NCI-H526 treated with DMSO at 0.1 percent for 48 hours (cell line): Measurements from ENCODE around the gene DGKG.

ENCODE experiments used
- DNase-seq: peaks from one replicate; lab custom pipeline; 2025; lab: John Stamatoyannopoulos, UW

Gene DGKG

DNA sequence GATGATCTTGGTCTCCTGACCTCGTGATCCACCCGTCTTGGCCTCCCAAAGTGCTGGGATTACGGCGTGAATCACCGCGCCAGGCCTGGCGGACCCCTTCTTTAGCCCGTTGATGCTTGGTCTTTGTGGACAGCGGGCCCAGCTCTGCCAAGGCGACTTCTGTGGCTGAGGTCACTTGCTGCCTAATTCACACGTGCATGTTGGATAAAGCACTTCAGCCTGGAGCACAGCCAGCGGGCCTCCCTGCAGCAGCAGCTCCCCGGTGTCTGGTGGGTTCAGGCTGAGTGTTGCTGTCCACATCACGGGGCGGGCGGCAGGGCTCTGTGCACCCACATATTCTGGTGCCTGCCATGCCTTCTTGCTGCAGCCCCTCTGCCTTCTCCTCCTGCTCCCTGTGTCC, 88.4 kb downstream of the DGKG start:
- no peak for DNase-seq

DNA sequence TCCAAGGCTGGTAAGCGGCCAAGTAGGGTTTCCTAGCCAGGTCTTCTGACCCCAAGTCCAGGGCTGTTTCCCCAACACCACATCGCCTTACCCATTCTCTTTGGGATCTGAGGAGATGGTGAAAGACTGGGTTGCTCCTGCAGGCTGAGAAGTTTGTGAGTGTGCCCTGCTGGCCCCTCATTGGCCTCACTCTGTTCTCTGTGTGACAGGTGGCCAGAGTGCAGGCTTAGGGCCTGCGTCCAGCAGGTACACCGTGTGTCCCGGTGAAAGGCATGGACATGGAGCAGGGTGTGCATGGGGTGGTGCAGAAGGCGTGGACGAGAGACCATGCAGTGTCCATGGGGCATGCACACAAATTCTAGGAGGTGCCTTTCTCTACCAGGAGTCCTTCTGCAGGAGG, 91.3 kb downstream of the DGKG start:
- no peak for DNase-seq

DNA sequence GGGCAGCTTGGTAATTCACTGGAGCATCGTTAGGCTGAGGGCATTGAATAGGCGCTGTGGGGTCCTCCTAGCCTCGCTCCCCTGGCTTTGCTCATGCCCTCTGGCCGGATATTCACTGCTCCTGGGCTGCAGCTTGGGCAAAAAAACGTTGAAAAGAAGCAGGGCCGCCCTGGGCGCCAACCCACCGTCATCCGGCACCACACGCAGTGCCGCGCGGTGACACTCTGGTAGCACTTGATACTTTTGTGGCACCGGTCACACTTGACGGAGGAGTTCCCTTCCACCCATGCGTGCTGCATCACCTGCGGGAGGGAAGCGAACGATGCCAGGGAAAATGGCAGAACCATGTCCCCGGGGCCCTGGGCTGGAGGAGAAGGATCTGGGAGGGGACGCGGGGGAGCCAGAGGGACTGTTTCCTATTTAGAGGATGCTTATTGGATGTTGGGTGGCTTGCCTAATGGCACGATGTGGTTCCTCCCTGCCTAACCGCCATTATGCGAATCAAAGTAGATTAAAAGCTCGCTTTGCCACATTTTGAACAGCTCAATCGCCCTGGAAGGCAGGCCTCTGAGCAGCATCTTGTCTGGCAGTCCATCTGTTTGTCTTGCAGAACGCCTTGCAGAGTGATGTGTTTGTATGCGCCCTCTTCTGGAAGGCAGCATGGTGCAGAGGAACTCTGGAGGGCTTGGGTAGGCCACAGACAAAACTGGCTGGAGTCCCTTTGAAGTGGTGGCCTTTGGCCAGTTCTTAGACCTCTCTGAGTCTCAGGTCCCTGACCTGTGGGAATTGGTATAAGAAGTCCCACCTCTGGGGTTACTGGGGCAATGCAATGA, 93.2 kb downstream of the DGKG start:
- DNase-seq, result no peak

DNA sequence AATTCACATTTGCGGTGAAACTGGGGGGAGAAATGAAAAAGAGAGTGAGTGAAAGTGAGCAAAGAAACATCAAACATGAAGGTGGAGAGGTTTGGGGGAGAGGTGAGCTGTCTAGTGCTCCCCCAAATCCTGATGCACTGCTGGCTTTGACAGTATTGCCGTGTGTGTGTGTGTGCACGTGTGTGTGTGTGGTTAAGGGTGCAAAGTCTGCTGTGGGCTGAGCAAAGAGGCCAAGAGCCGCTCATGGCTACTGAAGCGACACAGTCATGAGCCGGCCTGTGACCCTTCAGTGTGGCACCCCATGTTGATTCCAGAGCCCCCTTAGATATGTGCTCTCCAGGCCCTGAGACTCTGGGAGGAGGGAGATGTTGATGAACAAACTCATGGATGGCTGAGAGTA, 94.3 kb downstream of the DGKG start:
- no peak for DNase-seq

DNA sequence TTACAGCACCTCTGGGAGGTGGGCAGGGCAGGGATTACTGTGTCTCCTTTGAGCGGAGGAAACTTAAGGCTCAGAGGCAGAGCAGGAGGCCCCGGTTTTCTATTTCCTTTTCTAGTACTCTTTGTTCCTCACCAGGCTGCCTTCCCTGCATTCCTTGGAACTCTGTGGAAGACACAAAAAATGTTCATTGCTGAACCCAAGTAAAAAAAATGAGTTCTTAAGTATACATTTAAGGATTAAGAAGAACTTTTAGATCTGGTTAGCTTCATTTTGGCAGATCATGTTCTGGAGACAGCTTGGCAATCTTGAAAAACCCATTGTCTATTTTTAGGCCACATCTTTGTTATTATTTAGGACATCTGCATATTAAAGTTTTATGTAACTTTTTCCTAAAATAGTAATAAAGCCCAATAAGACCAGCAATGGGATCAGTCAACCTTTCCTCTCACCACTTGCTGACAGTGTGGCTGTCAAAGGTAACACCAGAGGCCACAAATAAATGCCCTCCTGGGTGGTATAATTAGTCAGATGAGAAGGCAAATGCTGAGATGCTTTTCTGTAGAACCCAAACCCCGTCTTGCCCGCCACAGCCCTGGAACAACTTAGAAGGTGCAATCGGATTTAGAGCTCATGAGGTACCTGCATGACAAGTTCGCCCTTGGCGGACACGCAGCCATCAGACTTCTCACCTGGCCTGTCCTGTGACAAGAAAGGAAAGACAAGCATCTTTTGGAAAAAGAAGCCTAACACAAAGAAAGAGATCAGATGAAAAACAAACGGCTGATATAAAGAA, 97.2 kb downstream of the DGKG start:
- no peak for DNase-seq

DNA sequence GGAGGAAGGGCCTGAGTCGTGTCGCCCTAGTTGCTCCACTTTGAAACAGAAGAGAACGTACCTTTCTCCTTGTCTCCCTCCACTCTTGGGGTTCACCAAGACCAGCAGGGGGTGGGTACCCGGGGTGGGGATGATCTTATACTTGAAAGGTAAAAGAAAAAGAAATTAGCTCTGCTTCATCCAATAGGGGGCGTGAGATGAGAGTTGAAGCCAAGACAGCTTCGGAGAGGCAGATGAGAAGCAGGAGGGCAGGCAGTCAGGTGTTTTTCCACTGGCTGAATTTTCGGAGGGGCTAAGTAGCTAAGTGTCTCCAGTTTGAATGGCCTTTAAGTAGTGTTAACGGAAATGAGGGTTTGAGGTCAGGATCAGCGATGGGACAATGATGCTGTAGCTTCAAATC, 100.4 kb downstream of the DGKG start:
- no peak for DNase-seq

DNA sequence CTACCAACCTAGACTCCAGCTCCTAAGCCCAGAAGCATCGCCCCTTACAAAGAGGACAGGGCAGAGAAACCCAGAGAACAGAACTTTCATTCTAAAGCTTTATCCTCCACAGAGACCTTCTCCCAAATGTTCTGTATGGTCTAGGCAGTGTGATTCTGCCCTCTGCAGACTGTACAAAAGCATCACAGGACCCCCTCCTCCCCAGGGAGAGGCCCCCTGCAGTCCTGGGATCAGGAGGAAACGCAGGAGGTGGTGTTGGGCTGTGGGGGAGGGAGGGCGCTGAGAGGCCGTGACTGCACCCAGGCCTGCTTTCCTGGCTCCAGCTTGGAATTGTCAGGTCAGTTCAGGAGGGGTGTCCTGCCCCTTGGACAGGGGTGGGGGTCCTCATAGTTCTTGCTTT, 101.3 kb downstream of the DGKG start:
- DNase-seq, result no peak

DNA sequence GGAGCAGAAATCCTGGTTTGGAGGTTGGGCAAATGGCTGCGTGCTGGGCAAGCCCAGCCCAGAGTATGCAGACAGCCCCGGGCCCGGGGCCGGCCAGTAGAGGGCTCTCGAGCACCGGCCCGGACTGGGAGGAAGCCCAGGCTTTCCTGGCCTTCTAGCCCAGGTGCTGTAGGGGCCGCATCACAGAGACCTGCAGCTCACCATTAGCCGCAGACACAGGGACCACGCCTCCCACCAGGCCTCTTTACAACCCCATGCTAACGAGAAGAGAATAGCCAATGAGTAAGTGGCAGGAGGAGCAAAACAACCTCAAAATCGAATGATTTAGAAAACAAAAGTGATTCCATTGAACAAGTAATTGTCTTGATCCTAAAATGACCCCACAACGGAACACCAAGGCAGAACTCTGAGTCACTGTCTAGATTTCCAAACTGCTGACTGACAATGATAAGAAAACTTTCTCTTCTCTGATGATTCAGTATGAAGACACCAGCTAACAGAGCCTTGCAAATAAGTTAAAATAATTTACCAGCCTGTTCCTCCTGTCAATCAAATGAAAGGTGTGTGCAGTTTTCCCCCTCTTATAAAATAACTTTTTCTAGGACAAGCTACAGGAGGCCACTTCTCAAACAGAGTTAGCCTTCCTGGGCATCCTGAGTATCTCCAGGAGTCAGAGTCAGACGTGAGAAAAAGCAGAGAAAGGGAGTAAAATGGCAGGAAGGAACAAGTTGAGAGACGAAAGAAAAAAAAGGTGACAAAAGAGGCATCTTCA, 102.2 kb downstream of the DGKG start:
- peak; percentile 73 for DNase-seq

DNA sequence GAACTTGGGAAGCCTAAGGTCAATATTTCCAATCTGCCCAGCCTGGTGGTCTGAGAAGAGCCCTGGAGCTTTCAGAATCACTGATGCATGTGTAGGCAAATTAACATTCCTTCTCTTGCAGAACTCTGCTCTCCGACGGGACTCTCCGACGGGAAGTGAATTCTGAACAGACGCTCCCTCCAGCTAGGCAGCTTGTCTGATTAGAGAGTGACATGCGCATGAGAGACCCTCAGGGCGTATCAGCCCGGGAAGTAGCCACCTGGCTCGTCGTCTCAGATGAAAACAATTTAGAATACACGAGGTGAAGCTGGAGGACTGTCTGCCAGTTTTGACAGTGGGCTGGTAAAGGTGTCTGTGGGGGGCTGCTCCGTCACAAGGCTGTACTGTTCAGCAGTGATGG, 103.1 kb downstream of the DGKG start:
- DNase-seq, result peak; percentile 49

DNA sequence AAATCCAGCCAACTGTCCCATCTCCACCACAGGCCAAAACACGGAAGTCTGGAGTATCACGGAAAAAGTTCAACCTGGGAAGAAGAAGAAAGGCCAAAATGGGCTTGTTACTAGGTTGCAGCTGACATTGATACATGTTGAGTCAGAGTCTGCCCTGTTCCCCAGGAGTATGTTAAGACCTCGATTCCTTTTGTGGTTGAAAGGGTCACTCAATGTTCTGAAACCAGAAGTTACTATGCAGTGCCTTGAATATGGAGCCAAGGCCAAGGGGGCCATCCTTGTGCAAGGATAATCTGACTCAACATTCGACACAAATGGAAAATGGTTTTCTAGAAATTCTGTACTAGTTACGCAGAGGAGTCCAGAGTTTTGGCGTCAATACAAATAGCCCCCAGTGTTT, 104.2 kb downstream of the DGKG start:
- DNase-seq, result no peak

DNA sequence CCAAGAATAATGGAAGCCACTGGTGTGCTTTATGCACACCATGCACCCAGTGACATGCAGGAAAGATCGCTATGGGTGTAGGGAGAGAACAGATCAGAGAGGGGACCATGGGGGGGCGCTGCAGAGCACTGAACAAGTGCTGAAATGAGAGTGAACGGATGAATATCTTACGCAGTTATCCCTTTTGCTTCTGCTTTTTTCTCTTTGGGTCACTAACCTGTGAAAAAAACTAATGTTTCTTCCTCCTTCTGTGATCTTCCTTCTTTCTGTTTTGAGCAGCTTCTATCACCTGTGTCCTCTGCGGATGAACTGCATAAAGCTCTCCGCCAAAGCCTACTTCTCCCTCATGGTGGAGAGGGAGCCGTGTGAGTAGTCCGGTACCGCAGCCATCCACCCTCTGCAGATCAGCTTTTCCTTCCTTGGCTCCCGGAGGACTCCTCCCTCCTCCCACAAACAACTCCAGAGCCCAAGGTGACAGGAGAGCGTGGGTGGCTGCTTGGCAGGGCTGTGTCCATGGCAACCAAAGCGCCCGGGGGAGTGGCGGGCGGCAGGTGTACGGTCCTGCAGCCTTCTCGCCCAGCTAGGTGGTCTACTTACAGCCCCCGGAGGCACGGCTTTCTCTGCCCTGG, 106.2 kb downstream of the DGKG start:
- no peak for DNase-seq

DNA sequence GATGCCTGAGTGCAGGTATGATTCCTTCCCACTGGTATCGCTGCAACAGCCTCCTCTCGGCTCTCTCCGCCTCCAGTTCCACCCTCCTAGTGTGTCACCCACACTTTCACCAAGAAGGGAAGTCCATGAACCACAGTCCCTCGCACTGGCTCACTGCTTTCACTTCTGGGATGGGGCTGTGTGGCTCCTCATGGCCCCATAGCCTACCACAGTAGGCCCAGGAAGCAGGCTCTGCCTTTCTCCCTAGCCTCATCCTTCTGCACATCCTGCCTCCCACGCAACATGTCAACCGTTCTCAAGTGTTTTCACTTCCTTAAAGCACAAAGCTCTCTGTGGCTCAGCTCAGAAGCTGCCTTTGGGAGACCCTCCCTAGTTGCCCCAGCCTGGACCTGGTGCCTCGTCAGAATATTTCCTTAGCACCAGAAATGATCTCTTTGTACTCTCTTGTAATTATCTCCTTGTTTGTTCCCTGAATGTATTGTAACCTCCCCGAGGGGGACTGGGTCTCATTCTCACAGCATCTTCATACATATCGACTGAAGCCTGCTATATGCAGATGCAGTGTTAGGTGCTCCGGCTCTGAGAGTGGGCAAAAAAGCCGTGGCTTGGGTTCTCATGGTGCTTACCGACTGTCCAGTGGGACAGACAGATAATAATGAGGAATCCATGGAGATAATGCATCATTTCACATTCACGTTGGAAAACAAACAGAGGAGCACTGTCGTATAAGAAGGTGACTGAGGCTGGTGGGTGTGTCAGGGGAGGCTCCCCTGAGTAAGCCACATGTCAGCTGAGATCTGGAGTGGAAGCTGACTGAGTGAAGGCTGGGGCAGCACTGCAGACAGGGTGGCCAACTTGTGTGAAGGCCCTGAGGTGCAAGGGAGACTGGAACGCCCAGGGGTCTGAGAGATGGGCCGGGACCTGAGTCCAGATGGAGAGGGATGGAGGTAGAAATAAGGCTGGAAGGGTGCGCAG, 107.1 kb downstream of the DGKG start:
- DNase-seq, result no peak

DNA sequence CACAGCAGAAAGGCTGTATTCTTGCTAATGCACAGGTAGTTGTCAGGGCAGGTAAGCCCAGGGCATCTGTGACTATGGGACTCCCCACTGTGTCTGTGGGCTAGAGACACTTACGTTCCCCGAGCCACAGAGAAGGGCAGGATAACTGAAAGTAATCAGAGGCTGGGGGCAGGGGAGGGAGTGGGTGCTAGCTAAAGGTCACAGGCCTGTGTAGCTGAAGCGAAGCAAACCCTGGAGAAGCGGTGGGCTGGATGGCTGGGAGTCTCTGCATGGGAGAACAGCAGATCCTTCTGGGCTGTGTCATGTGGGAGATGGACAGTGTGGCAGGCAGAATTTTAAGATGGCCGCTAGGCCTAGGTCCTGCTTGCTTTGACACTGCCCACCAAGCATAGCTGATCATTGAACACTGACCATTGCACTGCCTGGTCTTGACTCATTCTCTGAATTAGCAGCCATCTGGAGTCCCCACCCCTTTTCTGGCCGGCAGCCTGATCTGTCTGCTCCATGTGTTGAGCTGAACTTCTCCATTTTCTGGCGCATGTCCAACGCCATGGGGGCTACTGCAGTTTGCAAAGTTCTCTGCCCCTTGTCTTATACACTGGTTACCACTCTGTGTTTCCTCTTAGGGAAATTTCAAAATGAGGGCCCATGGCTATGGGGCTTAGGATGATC, 110.0 kb downstream of the DGKG start:
- no peak for DNase-seq

DNA sequence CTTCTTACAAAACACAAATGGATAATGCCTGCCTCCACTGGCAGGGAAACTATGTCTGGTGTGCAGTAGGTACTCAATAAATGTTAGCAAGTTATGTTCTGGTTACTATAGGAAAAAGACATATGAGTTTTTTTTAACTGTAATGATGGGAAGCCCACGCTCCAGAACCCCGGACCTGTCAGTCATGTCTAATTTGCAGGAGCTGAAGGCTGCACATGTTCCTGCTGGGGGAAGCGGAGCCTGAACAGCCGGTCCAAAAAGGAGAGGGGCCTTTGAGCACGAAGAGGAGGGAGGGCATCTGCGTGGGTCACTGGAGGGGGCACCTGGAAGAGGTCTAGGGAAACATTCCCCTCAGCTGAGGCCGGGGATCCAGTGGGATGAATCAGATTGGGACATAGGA, 113.2 kb downstream of the DGKG start:
- DNase-seq, result no peak

DNA sequence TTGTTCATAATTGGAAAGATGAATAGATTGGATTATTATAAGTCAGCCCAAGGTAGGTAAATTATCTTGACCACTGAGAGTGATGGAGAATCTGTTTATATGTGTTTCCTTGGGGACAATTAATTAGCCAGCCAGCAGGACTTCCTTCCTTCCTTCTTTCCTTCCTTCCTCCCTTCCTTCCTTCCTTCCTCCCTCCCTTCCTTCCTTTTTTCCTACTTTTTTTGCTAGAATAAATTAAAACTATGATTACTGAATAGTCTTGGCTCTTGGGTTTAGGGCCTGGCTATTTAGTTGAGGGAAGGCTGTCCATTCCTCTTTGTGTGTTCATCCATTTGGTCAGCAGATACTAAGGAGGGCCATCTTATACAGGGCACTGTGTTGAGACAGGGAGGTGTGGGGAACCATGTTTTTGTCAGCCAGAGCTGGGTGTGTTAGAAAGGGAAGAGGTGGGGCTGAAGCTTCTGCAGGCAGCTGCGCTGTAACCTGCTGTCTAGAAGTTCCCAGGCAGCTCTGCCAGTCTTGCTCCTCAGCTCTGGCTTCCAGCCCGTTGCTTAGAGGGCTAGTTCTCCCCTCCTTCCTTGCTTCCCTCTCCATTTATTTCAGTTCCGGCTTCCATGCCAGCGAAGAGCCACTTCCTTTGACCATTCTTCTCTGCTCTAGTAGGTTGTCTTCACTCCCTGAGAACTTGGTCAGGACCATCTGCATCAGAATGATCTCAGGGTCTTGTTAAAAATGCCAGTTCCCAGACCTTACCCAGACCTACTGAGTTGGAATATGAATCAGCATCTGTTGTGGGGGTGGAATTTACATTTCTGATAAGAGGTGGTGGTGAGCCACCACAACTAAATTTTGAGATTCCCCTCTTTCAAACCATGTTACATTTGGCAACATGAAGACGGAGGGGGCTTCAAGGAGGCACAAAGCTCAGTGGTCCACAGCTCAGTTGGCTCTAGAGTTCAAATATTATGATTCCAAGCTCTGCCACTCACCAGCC, 113.9 kb downstream of the DGKG start:
- no peak for DNase-seq

DNA sequence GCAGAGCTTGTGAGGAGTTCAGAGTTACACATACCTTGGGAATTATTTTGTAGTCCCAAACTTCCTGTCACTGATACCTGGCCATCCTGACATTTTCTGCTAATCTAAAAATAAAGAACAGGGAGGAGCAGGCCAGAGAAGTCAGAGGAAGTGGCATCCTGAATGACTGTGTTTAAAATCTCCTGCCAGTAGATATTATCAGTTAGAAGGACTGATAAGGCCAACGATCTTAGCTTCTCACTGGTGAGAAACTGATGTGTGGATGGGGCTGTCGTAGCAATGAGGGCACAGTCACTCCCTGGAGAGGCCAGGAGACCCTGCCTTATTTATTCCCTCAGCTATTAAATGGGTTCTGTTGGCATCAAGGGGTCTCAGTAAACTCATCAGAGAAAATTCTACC, 115.1 kb downstream of the DGKG start:
- no peak for DNase-seq

DNA sequence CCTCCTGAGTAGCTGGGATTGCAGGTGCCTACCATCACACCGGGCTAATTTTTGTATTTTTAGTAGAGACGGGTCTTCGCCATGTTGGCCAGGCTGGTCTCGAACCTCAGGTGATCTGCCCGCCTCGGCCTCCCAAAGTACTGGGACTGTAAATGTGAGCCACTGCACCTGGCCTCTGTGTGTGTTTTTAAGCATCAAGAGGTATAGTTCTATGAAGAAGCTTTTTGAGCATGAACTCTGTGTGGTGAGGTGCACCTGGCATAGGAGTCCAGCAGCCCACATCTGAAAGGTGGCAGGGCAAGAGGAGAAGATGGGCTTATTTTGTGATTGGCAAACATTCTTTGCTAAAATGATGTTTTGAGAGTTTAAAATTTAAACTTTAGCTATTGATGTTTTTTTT, 118.0 kb downstream of the DGKG start:
- no peak for DNase-seq

DNA sequence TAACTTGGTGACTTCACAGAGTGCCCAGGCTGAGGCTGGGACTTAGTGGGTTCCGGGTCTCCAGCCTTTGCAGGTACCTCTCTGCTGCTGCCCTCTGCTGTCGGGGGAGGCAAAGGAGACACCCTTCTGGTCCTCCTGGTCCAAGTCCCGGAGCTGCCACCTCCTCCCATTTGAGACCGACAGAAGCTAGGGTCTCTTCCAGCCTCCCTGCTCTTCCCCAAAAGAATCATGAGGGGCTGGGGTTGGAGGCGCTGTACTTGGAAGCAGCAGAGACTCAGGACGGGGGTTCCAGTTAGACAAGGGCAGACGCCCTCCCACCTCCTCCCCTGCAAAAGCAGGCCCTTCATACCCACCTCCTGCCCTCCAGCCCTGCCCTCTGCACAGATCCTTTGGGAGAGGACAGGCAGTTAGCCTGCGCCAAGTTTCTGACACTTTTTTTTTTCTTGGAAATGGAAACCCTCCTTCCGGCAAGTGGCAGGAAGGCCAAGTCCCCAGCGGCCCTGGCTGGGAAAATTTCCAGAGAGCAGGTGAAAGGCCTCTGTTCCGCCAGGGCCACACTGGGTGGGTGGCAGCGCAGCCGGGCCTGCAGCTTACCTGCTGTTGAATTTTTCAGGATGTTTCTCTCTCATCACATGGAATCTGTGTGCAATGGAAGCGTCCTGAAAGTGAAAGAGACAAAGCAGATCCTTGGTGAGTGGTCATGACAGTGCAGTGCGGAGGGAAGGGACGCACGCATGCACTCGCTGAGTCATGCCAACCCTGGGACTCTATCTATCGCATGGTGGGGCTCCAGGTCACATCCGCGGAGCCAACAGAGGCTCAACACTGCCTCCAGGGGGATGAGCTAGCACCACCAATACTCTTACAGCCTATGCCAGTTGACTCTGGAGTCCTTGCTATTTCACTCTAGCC, 119.9 kb downstream of the DGKG start:
- DNase-seq, result peak; percentile 42
